Suppressor macrophage treated with lipopolysaccharide for 1 hour (primary cell): ENCODE data around the gene TBC1D7.

Source experiments
- DNase-seq, 3 donors: peaks; one replicate each; pipeline ENCODE4 v3.0.0-alpha.2; 2020 to 2022

The TBC1D7 gene

DNA sequence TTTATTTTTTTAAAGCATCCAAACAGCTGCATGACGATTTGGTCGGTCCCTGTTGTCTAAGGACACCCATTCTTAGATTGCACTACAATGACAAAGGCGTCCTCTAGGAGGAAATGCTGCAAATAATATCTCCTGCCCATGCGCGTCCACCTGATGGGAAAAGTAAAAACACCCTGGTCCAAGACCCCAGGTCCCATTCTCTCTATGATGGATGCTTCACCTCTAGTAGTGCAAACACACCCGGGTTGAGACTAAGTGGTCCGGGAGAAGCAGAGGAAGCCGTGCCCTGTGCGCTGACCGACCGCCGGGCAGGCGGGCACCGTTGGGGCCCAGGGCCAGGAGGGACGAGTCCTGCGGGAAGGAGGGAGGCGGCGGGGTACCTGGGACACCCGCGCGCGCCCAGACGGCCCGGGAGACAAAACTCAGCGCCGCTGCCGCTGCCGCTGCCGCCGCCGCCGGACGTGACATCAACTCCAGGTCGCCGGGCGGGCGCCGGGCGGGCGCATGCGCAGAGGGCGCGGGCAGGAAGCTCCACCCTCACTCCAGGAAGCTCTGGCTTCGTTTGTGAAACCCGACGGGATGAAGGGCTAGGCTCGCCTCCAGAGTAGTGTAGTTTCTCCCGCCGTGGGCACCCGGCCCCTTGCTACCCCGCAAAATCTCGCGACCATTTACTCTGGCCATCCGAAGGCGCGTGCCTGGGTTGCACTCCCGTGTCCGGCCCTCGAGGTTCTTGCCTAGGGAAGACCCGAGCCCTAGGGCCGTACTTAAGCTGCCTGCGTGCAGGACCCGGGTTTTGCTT is at the start of gene TBC1D7:
Gene TBC1D7 (minus strand): TSS at position 462 of the 799 bp plus-strand sequence. CDS start 1,639 bp downstream, outside the sequence.
- DNase-seq = peak; percentile 94 to 96 (median 95)

DNA sequence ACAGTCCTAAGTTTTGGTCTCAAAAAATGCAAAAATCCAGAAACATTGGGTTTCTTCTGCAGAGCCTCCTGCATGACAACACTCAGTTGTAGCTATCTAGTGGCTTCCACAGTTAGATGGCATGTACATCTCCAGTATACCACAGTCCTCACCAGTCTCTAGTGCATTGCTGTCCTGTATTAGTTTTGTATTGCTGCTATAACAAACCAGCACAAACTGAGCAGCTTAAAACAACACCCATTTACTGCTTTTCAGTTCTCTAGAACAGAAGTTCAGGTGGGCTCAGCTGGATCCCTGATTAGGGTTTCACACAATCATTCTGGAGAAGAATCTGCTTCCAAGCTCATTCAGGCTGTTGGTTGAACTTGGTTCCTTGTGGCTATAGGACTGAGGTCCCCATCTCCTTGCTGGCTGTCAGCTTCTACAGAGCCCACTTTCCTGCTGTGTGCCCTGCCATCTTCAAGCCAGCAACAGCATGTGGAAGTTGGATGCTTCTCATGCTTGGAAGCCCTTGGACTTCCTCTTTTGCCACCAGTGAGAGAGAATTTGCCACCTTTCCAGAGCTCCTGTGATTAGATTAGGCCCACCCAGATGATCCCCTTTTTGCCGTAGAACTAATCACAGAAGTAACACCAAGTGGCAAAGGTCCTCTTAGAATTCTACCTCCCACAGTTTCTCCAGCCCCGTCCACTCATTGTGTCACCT is 48.9 kb upstream of the TBC1D7 start:
- peak in 1 of 3 donors; percentile 12 for DNase-seq

DNA sequence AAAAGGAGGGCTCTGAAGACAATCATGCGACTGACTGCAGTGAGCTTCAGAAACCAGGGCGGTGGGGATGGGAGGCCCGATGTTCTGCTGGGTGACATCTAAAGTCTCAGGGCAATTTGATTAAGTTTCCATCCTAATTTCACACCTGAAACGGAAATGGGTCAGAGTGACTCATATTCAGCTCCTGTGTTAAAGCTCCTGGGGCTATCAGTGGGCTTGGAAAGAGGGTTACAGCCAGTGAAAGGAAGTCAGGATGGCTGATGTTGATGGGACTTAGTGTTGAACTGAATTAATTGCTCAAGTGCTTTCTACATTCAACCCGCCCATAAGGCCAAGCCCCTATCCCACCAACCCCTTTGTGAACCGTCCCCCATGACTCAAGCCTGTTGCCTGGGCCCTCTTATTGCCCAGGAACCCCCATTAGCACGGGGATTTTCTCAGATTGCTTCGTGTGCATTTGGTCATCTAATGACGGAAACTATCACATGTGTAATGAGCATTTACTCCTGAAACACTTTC is 47.1 kb upstream of the TBC1D7 start:
- no peak for DNase-seq

DNA sequence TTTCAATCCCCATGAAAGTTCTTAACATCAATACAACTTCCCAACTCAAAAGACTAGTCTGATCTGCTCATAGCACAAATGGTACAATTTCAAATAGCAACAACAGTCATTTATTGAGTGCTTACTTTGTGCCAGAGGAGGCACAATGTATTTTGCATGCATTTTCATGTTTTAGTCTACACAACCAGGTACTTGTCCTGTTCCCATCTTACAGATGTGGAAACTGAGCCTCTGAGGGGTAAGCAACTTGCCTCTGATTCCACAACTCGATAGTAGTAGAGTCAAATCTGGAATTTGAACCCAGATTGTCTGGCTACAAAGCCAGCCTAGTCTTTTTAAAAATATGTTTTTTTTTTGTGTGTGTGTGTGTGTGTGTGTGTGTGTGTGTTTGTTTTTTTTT is 45.6 kb upstream of the TBC1D7 start:
- DNase-seq = no peak

DNA sequence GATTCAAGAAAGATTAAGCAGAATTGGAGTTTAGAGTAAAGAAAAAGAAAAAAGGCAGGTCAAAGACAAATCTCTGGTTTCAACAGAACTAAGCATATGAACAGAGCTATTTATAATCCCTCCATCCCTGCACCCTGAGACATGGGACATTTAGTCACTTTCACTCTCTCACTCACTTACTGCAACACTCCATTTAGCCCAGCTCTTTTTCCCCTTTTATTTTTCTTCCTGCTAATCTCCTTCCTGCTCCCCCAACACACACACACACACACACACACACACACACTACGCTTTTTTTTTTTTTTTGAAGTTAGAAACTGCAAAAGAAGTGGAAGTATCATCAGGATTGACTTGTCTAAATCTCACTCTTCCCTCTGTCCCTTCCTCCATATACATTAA is 45.1 kb upstream of the TBC1D7 start:
- DNase-seq = peak; percentile 51 to 69 (median 61)

DNA sequence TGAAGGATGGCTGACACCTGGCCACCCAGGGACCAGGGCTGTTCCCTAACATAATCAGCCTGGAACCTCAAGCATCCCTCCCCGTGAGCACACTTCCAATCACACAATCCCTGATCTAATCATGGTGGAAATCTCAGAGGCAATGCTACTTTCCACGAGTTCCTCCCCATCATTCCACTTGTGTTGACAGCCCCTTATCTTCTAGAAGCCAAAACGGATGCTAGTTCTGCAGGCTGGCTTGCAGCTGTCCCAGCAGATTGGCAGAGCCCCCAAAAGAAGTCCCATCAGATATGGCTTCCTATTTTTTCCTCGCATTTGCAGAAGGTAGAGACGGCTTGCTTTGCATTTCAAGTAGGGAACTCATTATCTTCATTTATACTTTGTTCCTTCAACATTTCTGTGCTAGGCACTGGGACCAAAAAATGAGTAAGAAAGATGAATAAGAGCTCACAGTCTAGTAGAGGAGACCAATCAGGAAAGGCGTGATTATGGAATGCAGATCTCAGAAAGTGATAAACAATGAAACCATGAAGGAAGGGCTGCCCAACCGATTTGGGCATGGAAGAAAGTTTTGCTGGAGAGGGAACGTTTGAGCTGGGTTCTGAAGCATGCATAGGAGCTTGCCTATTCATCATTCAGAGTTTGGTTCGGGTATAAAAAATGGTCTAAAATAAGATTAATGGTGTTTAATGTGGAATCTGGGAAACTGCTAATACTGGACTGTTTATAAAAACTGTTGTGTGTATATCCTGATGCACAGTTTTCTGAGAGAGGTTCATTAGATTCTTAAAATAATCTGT is 44.6 kb upstream of the TBC1D7 start:
- no peak for DNase-seq

DNA sequence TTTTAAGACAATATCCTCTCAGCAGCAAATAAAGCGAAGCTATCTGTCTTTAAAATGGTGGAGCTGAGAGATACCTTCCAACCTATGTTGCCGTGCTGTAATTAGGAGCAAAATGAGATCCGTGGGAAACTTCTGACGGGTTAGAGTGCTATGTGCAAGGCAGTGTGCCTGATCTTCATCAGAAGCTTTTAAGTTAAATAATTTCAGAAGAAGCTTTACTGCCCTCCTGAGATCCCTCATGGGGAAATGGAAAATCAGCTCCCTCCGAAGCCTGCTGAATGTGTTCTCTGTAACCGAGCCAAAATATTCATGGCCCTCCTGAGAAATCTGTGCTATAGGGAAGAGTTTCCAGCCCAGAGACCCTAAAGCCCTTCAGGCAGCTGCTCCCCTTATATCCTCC is 43.7 kb upstream of the TBC1D7 start:
- DNase-seq = no peak

DNA sequence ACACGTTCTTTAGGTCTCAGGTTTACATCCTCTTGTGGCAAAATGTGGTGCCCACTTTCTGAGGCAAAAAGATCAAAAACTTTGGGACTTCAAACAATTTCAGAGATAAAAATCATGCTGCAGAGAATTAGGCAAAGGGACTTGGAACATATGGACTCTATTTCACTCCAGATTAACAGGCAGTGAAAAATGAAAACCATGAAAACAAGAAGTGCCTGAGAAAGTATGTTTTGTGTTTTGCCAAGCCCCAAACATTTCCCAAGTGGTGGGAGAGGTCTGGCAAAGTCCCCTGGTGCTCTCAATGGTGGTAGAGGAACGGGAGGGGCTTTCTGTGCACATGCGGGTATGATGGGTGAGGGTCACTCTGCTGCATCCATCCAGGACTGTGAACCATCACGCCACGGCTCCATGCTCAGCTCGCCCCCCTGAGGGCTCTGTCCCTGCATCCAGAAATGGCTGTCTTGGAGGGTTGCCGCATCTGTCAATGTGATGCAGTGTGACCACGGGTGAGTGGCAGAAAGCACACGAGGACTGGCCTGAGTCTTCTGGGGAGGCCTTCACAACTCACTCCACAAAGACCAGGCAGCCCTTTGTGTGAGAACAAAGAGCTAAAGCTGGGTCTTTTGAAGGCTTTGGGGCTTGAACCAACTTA is 43.2 kb upstream of the TBC1D7 start:
- no peak for DNase-seq

DNA sequence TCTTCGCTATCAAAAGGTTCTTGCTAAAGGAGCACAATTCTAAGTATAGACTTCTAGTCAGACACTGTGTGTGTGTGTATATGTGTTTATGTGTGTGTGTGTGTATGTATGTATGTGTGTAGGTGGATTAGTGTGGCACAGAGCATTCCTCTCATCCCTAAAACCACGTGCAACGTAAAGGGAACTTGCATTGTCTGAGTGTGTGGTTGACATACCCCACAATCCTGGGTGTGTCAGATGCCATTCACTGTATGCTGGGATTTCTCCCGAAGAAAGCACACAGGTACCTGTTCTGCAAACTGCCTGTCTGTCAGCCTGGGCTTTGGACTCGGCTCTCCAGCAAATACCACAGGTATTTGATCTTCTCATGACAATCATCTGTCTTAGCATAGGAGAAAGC is 42.3 kb upstream of the TBC1D7 start:
- no peak for DNase-seq

DNA sequence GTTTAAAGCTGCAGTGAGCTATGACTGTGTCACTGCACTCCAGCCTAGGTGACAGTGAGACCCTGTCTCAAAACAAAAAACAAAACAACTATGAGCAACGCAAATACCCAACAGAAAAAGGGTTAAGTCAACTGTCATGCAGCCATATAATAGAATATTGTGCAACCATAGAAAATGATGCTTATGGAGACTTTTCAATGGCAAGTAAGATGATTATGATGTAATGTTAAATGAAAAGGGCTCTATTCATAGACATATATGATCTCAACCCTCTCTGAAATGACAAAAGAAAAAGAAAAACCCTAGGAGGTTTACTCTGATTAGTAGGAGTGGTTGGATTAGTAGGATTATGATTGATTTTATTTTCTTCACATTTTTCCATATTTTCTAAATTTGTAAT is 41.3 kb upstream of the TBC1D7 start:
- DNase-seq = no peak

DNA sequence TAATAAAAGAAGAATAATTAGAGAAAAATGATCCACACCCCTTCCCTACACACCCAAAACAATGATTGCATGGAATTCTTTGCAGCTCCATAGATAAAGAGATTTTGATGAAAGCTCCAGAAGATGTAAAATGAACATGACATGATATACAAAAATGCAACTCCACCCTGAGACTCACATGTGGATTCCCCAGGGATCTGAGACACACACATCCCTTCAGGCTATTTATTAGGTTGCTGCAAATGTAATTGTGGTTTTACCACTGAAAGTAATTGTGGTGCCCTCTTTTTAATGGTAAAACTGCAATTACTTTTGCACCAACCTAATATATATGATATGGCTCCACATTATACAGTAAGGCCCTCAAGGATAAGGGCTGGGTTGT is 40.4 kb upstream of the TBC1D7 start:
- no peak for DNase-seq

DNA sequence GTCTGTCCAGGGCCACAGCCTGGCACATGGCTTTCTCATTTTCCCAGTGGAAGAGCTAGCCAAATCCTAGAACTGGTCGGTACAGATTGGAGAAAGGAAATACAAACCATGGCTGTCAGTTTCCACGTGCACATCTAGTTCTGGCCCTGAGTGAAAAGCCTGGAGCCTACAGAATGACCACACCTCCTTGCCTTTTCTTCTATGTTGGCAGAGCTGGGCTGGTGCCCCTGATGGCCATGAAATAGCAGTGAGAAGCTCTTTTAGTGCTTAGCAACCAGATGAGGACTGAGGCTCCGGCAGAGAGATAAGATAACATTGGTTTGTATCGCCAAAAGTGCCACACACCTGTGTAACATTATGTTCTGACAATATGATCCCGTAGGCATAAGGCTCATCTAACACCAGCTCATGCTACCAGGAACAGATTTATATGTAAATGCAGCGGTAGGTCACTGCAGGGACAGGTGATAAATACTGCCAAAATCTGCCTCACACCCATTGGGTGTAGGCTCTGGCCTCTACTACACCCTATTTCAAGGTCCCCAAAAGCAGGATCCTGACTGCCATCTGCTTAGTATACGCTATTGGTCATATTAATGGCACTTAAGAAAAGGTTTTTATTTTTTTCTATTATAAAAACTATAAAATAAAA is 39.9 kb upstream of the TBC1D7 start:
- DNase-seq = no peak

DNA sequence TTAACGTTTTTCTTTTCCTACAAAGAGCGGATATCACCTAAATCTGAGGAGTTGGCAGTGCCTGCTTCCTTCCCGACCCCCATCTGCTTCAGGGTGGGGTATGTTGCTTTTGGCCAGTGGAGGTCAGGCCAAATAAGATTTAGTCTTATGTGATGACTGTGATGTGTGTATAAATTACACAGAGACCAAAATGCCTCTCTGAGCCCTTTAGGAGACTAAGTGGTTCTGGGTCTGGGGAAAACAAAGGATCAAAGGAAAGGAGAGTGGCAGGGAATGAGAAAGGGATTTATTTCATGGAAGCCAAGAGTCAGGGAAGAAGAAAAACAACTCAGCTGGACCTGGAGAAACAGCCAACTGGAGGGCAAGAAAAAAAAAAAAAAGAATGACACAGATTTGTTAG is 39.1 kb upstream of the TBC1D7 start:
- DNase-seq = no peak

DNA sequence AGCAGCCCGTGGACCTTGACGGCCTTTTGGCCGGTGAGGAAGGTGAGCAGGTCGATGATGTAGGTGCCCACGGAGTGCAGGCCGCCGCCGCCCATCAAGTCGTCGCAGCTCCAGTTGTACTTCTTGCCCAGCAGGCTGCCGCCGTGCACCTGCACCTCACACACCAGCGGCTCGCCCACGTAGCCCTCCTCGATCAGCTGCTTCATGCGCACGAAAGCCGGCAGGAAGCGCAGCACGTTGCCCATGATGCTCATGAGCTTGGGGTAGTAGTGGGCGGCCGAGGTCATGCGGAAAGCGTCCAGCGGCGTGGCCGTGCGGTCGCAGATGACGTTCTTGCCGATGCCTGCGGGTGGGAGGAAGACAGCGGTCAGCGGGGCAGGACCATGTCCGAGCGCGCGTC is 37.0 kb upstream of the TBC1D7 start:
- DNase-seq = no peak

DNA sequence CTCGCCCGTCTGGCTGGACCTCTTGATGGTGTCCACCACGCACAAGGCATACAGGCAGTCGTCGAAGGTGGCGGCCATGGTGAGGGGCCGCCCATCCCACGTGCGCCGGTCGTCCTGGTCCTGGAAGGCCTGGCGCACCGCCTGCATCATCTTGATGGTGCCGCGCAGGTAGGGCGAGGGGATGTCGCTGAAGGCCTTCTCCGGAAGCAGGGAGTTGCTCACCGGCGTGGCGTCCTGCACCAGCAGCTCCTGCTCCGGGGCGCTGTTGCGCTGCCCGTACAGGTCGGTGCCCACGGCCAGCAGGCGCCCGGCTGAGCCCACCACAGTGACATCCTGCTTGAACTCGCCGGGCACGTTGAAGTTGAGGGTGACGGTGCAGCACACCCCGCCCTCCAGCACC is 36.5 kb upstream of the TBC1D7 start:
- no peak for DNase-seq

DNA sequence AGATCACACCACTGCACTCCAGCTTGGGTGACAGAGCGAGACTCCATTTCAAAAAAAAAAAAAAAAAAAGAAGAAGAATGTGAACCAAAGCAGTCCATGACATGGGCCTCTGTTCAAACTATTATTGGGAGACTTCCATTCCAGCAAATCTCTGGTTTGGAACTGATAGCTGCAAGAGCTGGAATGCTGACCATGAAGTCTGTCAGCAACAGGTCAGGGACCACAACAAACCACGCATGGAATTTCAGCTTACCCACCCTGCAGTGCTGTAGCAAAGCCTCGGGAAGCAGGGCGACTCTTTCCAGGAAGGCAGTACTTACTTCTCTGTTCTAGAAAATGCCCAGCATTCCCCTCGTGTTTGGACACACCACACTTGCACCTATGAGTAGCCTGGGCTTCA is 34.1 kb upstream of the TBC1D7 start:
- no peak for DNase-seq

DNA sequence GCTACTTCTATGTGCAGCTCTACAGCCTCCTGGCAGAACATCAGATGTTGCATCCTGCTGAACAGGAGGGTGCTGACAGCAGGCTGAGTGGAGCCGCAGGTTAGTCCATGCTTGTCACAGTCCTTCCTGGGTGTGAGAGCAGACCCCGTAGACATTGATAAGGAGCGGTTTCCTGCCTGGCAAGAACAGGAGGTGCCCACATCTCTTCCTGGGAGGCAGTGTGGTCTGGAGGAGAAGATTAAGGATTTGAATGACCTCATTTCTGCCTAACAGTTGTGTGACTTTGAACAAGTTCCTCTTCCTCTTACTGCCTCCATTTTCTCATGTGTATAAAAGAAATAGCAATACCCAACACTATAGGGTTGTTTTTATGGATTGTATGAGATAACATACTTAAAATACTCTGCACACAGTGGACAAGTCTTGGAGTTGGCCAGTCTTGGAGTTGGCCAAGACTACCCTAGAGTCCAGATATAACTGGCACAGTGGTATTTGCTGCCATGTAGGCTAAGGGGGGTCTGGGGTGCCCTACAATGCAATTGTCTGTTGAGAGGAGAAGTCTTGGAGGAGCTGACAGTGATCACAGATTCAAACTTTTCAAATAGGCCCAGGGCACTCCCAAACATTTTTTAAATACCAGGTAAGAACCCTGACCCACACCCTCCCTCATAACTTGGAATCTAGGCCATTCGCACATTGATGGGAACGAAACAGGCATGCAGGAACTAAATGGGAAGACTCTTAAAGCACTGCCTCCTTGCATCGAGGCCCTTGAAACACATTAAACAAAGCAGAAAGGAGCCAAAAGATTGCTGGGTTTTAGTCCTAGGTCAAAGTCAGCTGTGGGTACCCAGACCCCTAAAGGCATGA is 32.6 kb upstream of the TBC1D7 start:
- peak; percentile 37 to 58 (median 51) for DNase-seq

DNA sequence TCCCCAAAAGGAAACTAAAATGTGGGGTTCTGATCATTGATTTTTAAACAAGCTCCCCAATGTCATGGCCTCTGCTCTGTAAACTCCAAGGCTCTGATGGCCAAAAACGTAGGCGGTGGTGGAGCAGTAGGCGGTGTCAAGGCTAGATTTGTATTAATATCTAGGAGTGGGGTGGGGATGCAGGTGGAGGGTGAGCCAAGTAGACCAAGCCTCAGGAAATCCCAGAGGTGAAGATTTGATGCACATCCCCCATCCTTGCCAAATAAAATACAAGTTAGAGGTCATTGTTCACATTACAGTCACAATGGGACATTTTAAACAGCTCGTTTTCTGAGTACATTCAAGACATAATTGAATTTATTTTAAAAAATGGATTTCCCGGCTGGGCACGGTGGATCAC is 30.9 kb upstream of the TBC1D7 start:
- no peak for DNase-seq

DNA sequence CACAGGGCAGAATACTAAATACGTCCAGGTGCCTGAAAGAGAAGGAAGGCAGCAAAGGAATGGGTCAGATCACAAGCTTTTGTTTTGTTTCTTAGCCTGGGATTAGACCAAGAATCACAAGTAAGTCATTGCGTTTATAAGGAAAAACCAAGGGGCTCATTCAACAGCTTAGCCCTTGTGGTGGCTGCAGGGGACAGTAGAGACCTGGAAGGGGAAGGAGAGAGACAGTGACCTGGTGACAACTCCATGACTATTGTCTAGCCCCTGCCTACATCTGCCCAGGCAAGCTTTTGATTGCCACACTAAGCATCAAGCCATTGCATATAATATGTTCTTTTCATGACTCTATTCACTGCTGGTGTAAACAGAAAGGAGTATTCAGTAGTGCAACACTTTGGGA is 30.2 kb upstream of the TBC1D7 start:
- DNase-seq = peak in 1 of 3 donors; percentile 17

DNA sequence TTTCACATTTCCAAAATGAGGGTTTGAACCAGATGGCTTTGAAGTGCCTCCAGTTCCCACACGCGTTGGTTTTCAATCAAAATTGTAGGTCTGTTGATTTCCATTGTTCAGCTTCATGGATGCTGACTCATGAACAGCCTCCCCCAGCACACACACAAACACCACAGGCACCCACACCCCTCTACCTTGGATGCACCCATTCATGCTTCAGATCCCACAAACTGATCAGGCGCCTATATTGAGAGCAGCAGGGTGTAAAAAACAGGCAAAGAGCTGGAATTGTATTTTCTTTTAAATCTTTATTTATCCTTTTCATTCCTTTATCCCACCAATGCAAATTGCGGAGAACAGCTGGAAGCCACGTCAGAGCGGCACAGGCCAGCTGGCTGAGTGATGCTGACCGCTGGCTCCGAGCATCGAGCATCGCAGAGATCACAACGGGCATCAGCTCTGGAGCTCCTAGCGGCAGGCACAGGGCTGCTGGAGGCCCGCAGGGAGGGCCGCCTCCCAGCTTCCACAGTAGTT is 29.3 kb upstream of the TBC1D7 start:
- no peak for DNase-seq
